Sigmoid colon (tissue), 3 donors: ENCODE data around the gene GYPC.

ENCODE experiments used
- CTCF ChIP-seq, 4 experiments: fragments of 450-650 bp in 3 of 4; fragments of 200-600 bp in 1 of 4; IDR thresholded peaks; one replicate each; pipeline ENCODE4 v1.5.1; 2016 to 2019; ENCODE audit warnings: antibody characterized with exemption in 4 of 4, mild to moderate bottlenecking in 3 of 4, moderate library complexity in 2 of 4
- POLR2A ChIP-seq, 2 donors: fragments of 450-650 bp; IDR thresholded peaks; one replicate each; pipeline ENCODE4 v1.6.1; 2016; ENCODE audit warnings: antibody characterized with exemption in 2 of 2, mild to moderate bottlenecking in 2 of 2, moderate library complexity in 2 of 2

DNA sequence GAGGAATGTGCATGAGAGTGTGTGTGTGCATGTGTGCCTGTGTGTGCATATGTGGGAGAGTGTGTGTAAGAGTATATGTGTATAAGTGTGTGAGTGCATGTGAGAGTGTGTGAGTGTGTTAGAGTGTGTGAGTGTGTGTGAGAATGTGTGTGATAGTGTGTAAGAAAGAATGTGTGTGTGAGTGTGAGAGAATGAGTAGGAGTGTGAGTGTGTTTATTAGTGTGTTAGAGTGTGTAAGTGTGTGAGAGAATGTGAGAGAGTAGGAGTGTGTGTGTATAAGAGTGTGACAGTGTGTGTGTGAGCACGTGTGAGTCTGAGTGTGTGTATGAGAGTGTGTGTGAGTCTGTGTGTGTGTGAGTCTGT lies 21.2 kb downstream of the GYPC start:
- TF ChIP-seq CTCF (IDR thresholded peaks at IDR 0.05) (no peak), POLR2A (IDR thresholded peaks at IDR 0.05) (no peak)
